Hematopoietic multipotent progenitor cell (in vitro differentiated cells): ENCODE data around the gene MGMT. TPM values are rescaled to one million over a fixed set of nuclear protein-coding genes. Genes with fewer than 3 reads are reported as not detected.

Experiments
- DNase-seq, 3 donors: peaks; one replicate each; pipeline ENCODE4 v3.0.0-alpha.2; 2011 to 2015; ENCODE audit warnings: low read depth in 2 of 3, low spot score in 2 of 3
- total RNA-seq: library from RNA; depleted of rRNA; stranded (reverse); fragments of >200 nt; gene quantifications from one replicate; pipeline ENCODE4 v1.2.3, GENCODE V29; 2012

The MGMT gene
- total RNA-seq, 1 donor = 36.4 TPM

DNA sequence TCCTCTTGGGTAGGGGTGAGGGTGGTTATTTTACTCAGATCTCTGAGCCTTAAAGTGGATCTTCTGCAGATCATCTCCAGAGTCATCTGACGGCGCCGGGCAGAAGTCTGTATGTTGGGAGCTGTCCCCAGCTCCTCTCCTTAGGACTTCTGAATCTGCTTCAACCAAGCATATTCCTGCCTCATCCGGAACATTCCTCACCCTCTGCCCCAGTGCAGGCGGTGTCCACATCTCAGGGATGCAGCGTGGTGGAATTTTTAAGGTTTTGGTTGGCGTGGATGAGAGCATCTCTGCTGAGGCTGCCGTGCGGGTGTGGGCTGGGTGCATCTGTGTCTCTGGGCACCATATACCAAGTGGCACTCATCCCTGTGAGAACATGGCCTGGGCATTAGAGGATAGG is 148.3 kb downstream of the MGMT start:
- no peak for DNase-seq

DNA sequence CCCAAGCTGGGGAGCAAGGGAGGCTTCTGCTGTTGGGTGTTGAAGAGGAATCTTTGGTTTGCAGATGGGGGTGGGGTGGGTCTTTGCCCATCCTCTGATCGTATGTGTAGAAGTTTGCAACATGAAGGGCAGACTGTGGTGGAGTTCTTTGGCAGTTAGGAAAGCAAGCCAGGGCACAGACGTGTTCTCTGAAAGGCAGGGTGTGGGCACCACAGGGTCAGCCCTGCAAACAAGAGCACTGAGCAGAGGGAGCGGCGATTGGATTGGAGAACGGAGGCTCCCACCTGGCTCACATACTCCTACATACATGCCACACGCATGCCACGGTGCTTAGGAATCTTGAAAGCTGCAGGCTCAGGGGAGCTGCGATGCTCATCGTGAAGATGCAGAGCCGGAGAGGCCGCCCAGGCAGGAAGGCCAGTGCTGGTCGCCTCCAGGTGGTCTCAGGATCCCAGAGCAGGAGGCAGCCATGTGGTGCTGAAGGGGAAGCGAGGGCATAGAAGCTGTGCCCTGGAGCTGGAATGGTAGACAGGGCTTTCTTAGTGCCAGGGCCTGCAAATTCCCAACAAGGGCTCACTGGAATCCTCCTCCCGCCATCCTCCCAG is 149.0 kb downstream of the MGMT start:
- no peak for DNase-seq

DNA sequence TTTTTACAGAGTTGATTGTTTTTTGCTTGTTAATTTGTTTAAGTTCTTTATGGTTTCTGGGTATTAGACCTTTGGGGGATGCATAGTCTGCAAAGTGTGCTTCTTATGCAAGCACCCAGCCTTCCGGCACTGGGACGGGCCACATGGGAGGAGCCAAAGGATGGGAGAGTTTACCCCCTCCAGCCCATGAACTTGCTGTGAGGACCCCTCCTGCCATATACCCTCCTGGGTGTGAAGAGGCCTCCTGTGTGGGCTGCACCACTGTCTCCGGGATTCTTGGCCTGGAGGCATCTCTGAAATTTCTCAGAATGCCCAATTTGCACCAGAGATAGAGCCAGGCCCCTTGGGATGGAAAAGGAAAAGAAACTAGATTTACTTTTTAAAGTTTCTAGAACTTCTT is 150.7 kb downstream of the MGMT start:
- no peak for DNase-seq

DNA sequence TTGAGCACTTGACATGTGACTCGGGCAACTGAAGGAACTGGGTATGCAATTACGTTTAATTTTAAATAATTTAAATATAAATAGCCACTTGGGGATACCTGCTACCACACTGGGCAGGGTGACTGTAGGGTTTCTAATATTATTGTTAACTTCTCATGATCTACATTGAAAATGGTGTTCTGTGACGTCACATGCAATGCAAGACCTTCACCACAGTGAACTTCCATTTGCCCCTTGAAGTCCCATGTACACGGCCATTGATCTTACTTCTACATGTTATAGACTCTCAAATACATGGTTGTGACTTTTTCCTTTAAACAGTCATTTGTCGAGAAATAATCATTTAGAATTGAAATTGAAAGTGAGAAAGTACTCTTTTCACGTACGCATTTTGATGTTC is 154.0 kb downstream of the MGMT start:
- no peak for DNase-seq

DNA sequence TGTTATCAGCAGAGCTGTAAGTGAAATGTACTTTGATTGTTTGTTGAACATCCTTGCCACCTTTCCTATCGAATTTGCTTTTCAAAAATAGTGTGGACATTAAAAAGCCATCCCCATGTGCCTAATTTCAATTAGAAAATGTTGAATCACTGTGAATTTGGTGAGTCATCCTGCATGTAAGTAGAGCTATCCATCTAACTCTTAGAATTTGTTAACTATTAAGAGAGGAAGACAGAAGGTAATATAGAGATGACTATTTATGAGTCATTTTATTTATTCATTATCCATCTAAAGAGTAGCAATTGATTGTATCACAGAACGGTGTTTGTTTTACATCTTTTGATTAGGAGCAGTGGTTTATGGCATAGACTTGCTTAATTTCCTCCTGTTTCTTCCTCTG is 154.7 kb downstream of the MGMT start:
- no peak for DNase-seq

DNA sequence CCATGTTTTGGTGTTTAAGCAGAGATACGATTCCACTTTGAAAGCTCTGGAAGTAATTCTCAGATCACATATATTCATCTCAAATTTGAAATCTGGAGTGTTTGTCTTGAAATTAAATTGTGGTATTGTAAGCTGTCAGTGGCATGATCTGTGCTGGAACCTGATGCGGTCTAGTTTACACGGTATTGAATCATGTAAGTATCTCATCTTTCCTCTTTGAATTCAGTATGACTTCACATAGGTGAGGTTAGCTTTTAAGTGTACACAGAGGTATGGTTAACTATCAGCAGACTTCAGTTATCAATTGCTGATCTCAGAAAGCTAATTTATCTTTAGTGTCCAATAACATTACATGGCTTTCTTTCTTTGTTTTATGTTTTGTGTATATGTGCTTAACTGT is 155.2 kb downstream of the MGMT start:
- no peak for DNase-seq

DNA sequence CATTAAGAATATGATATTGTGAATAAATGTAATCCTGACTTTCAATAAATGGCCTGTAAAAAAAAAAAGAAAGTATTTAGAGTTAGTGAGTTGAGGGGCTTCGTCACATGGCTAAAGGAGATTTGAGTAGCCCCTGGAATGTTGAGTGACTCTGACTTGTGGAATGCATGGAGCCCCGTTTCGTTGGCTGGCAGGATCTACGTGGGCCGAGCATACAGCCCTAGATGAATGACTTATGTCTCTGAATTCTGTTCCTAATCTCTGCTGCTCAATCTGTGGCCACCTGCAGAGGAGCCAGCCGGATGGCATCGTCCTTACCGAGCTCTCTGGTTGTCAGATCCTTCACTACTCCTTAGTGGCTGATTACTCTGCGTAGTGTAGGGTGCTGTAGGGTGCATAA is 155.7 kb downstream of the MGMT start:
- DNase-seq = no peak

DNA sequence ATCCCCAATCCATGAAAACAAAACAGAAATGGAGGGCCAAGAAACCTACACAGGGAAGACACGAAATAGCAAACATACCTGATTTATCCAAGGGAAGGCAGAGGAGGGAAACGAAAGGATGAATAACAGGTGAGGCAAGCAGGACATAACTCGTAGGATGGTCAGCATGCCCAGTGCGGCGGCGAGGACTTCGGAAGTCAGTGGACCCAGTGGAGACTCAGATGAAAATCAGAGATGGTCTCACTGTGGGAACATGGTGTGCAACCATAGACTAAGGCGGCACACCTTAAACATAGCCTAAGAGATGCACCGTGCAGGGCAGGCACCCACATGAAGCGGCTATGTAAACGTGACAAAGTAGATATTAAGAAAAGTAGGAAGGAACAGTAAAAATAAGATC is 157.5 kb downstream of the MGMT start:
- DNase-seq = no peak

DNA sequence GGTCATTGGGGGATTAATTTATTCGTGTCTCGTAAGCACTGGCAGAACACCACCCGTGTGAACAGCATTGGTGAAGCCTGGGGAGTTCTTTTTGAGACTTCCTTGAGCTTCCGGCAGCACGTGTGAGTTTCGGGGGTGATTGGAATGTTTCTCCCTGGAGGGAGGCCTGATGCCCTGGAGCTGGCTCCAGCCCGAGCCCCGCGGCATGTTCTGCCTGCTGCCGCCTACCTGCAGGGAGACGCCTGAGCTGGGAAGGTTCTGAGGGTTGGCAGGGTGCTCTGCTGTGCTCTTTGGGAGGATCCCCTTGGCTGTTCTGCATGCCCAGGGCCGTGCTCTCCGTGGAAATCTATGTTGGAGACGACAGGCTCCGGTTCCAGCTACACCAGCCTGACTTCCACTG is 159.3 kb downstream of the MGMT start:
- no peak for DNase-seq

DNA sequence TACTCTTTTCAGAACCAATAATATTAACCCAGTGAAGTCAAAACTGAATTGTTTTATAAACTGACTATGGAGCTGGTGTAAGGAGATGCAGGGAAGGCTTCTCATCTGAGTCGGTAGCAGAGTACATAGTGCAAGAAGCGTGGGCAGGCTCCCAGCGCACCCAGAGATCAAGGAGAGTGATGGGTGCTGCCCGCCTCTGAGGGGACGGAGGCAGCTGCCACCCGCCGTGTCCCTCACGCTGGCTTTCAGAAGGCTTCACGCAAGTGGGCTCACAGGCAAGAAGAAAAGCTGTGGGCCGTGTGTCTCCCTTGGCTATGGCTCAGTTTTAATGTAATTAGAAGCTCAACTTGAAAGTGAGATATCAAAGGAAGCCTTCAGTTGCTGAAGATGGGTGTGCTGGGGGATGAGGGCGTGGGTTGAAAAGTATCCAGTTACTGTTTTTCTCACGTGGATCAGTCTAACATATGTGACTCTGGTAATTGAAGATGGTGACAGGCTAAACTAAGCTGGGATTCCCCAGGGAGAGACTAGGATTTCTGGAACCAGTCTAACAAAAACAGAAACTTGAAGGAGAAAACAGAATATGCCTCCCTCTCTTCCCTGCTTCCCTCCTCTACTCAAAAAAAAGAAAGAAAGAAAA is 159.9 kb downstream of the MGMT start:
- DNase-seq = no peak

DNA sequence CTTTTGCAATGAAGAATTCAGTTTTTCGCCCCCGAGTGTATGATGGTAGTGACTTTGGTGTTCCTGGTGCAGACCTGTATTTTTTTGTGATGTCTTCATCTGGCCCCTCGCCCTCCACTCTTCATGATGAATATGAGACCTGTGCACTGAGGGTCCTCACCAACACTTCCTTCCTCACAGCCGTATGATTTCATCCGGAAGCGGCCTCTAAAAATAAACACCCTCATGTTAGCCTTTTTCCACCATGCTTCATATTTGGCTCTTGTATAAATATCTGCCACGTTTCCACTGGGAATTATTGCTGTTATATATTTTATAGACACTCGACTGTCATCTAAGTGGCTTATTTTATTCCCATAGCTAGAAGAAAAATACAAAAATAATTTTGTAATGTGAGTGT is 160.4 kb downstream of the MGMT start:
- DNase-seq = peak in 1 of 3 donors; percentile 7

DNA sequence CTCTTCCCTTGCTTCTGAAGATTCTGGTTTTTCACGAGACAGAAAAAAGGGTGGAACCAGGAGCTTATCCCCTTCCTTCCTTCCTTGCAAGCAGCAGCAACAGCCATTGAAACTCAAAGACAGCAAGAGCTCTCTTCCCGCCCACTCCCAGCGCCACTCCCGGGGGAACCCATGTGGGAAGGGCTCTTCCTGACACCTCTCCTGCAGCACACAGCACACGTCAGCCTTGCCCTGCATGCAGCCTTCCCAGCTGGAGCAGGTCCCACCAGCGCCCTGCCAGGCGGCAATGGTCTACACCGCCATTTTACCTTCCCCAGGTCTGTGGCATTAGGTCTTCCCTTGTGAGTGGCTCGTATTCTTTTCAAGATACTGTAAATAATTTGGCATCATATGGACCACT is 161.8 kb downstream of the MGMT start:
- DNase-seq = no peak

DNA sequence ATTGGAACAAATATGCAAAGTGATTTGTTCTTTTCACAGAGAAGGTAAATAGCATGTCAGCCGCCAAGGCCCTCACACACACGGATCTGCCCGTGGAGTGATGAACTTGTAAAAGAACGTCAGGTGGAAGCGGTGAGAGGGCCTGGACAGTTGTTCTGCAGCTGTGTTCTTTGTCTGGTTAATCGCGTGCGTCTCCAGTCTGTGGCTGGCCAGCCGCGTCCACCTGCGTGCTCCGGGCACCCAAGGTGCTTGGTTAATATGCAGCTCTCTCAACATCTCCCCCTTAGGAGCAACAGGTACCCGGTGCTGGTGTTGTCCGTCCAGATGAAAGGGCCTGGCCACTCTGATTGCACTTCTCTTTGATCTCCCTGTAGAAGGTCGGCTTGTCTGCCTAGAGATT is 162.9 kb downstream of the MGMT start:
- no peak for DNase-seq

DNA sequence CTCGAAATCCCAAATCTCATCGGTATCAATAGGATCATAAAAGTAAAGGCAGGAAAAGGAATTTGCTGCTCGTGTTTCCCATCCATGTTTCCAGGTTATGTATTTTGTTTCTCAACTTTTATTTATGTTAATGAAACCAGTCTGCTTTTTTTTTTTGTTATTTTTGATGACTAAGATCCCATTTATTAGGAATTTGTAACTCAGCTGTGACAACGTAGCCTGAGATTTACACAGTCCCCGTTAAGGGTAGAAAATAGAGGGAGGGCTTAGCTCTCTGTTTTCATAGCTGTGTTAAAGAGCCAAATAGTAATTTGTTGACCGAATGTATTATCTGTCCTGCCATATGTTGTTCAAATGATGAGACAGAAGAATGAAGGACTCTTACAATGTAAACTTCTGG is 164.0 kb downstream of the MGMT start:
- no peak for DNase-seq

DNA sequence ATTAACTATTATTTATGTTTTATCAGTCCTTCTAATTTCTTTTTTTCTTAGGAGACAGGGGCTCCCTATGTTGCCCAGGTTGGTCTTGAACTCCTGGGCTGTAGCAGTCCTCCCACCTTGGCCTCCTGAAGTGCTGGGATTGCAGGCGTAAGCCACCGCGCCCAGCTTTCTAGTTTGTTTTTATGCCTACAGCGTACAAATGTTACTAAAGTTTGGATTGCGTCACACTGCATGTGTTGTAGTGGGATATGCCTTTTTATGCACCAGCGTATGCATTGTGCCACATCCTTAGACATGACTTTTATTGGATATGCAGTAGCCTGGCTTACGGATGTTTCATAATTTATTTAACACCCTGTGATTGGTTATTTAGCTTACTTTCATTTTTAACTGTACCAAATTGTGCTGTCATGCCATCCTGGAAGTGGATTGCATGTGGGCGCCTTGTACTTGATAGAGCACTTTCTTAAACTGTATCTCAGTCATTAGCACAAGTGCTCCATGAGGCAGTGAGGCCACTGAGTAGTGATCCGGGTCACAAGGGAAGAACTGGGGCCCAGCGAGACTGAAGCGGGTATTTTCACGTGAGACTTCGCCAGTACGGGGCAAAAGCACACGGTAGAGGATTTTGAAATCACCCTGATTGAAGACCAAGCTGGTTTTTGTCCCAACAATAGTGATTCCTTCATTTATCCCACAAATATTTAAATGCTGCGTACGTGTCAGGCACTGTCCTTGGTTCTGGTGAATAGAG is 165.0 kb downstream of the MGMT start:
- DNase-seq = no peak

DNA sequence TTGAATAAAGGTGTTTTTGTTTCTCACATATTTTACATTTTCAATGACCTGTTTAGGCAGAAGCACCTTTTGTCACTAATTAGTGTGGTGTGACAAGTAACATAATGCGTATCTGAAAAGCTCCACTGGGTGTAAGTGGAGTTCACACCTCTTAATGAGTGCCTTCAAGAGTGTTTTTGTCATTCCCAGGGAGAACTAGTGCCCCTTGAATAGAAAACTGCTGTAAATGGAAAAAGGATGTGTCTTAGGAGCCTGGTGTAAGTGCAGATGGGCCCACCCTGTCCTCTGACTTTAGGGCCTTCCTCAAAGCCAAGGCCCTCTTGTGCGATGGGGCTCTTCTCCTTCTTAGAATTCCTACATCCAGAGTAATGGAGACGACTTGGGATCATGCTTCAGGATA is 170.0 kb downstream of the MGMT start:
- DNase-seq = no peak

DNA sequence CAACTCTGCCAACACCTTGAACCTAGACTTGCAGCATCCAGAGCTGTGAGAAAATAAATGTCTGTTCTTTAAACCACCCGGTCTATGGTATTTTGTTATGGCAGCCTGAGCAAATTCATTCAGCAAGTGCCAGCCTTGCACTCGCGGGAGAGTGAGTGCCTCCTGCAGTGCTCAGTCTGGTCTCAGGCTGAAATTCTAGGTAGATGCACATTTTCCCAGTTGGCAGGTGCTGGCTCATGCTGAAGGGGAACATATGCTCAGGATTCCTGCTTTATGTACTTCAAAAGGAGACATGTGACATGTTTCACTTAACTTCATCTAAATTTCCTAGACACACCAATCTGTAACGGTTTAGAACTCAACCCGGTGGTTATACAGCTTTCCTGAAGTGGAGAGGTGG is 170.8 kb downstream of the MGMT start:
- DNase-seq = no peak

DNA sequence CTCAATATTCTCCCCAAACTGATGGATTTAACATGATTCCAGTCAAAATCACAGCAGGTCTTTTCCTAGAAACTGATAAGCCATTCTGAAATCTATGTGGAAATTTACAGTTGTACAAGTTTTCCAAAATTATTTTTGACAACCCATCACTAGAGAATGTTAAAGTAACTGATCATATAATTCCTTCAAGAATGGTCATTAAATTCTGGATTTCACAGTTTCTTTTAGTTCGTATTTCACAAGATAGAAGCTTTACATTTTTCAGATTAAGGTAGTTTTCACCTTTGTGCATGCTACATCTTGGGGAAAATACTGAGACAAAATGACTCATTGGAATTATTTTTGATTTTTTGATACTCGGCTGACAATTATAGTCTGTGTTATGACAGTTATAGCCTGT is 174.3 kb downstream of the MGMT start:
- no peak for DNase-seq

DNA sequence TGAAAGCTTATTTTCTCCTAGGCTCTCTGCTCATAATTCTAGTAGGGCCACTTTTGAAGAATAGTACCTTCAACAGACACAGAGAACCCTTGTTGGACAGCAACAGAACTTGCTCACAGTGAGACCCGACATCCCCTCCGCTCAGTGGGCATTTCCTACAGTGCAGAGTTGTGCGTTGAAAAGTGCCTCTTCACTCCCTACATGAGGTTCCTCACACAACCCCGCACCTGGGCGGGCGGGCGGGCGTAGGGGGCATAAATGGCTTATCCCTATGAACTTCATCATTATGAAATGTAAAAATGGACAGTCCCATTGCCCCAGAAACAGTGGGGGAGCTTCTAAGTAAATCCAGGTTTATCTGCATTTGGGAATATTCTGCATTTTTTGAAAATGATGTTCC is 174.9 kb downstream of the MGMT start:
- DNase-seq = no peak

DNA sequence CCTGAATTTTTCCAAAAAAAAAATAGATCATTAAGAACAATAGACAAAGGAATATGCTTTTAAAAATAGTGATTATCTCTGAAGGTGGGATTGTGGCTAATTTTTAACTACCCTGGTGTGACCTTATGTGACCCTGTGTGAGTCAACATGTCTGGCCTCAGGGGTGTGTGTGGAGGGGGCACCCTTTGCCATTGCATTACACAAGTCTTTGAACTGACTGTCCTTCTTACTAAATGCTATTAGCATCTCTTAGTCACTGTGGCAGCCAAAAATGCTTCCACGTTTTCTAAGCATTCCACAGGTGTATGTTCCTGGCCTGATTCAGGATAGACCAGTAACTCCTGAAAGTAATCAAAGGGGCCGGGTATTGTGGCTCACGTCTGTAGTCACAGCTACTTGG is 175.4 kb downstream of the MGMT start:
- no peak for DNase-seq

DNA sequence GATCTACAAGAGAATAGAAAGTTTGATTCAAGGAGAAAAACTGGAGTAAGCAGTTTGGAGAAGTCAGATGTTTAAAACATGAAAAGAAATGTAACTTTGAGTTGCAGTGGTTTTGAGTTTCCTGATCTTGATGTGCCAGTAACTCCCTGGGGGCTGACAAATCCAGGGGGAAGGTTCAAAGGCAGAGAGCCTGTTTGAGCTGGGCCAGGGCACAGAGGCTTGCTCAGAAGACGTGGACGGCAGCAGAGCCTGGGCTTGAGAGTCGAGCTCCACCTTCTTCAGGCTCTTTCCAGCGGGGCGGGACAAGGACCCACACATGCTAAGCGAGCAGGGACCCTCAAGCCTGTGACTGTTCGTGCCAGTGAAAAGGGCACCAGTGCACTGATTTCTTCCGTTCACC is 176.2 kb downstream of the MGMT start:
- no peak for DNase-seq

DNA sequence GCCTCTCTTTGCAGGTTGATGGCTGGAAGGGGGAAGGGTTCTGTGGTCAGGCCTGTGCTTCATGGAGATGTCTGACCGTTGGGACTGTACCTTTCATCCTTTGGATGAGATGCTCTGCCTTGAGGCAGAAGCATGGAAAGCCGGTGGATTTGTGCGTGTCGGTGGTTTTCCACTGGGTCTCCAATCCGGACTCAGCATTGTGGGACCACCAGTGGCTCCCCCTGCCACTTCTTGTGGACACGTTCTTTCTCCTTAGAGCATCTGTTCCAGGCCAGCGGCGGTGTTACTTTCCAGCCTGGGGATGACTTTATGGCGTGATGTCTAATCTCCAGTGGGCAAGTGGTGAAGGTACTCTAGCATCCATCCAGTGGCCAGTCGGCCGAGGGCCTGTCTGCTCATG is 178.4 kb downstream of the MGMT start:
- DNase-seq = no peak
